Measurements from ENCODE around the gene CLPX. TPM values are rescaled to one million over a fixed set of nuclear protein-coding genes. Genes with fewer than 3 reads are reported as not detected.
A peak's percentile ranks its signal among the peaks of the same experiment; 100 is the strongest.
"Not testable (repeated sequence)": the region's sequence is repeated elsewhere in the genome, so short reads cannot be mapped to it uniquely, and the experiment has no call there.

The CLPX gene
- total RNA-seq, 1 donor from 2014 or later: 40.7 TPM

DNA sequence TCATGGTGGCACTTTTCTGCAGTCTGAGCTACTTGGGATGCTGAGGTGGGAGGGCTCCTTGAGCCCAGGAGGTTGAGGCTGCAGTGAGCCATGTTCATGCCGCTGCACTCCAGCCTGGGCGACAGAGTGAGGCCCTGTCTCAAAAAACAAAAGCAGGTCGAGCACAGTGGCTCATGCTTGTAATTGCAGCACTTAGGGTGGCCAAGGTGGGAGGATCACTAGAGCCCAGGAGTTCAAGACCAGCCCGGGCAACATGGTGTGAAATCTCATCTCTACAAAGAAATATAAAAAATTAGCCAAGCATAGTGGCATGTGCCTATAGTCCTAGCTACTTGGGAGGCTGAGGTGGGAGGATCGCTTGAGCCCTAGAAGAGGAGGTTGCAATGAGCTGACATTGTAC, 80.1 kb downstream of the CLPX start:
- no peak for DNase-seq (ENCODE audit: low read depth)

DNA sequence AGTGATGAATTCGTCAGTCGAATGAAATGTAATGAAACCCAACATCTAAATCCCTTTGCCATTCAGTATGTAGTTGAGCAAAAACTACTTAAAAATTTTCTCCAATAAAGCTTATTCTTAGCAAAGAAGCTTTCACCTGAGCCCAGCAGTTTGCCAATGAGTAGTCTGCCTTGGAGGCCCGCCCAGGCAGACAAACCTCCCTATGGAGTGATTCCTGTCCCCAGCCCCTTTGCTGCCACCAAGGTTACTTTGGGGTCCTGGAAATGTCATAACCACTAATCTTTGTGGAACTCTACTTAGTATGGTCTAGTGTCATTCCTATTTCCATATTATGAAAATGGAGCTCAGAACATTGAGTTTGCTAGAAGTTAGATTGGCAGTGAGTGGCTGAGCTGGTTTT, 82.2 kb downstream of the CLPX start:
- DNase-seq (ENCODE audit: low read depth): no peak

DNA sequence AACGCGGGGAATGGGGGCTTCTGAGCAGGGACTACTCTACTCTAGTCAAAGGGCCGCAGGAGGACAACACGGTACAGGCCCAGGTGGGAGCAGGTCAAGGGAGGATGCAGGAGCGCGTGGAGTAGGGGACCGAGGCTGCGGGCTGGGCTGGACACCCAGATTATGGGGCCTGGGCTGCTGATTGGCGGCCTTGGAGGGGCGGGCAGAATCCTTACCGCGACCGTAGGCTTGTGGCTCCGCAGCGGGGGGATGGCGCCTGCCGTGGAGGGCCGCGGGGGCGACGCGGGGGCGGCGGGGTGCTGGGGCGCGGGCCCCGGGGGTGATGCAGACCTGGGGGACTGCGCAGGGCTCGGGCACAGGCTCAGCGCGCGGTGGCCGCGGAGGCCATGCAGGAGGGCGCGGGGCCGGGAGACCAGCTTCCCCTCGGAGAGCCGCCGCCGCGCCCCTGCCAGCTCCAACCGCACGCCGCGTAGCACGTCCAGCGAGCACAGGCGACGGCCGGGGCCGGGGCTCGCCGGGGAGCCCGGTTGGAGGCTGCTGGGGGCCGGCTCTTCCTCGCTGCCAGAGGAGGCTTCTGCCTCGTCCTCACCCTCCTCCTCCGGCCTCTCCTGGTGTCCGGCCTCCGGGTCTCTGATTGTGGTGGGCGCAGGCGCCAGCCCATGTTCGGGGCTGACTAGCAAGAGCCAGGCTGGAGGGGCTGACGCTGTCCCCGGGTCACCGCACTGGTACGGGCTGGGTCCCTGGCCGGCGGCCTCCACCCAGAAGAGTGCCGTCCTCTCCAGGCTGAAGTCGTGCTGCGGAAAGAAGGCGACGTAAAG, 83.0 kb downstream of the CLPX start:
- DNase-seq (ENCODE audit: low read depth): no peak

- DNase-seq (ENCODE audit: low read depth): peak; percentile 33
Measured at GRCh38 chr15:65101411-65101890, 83.7 kb downstream of the CLPX start.

DNA sequence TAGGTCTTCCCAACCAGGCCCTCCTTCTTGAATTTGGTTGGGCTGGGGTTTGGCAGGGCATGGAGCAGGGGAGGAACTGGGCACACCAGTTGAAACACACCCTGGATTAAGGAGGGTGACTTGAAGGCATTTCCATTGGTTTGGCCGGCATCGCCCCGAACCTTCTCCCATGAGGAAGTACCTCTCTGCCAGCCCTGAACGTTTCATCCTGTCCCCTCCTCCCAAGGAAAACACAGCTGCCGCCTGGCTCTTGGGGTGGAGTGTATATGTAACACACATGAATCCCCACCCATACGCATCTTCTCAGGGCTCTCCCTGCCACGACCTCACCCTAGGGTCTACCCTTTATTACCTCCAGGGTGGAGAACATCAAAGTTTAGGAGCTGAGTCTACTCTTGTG, 84.7 kb downstream of the CLPX start:
- no peak for DNase-seq (ENCODE audit: low read depth)

DNA sequence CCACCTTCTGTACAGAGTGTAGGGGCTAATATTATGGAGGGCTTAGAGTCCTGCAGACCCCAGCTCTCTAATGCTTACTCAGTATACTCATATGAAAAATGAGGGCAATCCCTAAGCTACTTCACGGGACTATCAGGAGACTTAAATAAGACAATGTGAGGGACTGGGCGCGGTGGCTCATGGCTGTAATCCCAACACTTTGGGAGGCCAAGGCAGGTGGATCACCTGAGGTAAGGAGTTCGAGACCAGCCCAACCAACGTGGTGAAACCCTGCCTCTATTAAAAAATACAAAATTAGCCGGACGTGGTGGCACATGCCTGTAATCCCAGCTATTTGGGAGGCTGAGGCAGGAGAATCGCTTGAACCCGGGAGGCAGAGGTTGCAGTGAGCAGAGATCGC, 85.3 kb downstream of the CLPX start:
- not testable (repeated sequence) for DNase-seq (ENCODE audit: low read depth)

- no peak for DNase-seq (ENCODE audit: low read depth)
Measured at GRCh38 chr15:65099336-65099735, 85.8 kb downstream of the CLPX start.

Other genes starting within 250 kb of the CLPX start
- 127 and 141 TPM in 2 replicates for gene SPG21, start 195.4 kb downstream of the CLPX start, total RNA-seq
- 24.8 and 30.2 TPM in 2 replicates for gene MTFMT, start 155.7 kb downstream of the CLPX start, total RNA-seq
- 0.26 TPM in 1 of 2 replicates, not detected in the other for gene SLC51B, start 140.0 kb downstream of the CLPX start, total RNA-seq
- gene RASL12, start 117.4 kb downstream of the CLPX start, total RNA-seq: 0.94 TPM in 1 of 2 replicates, not detected in the other
- gene KBTBD13, start 108.6 kb downstream of the CLPX start, total RNA-seq: 0.13 TPM in 1 of 2 replicates, not detected in the other
- gene UBAP1L, start 70.1 kb downstream of the CLPX start, total RNA-seq: 0.88 and 1.6 TPM in 2 replicates
- 19.5 and 20.2 TPM in 2 replicates for gene PDCD7, start 51.5 kb downstream of the CLPX start, total RNA-seq
- gene CILP, start 26.1 kb upstream of the CLPX start, total RNA-seq: 0.27 and 0.52 TPM in 2 replicates
- 7.2 and 7.6 TPM in 2 replicates for gene PARP16, start 101.5 kb upstream of the CLPX start, total RNA-seq
- gene RNU5A-1, start 110.7 kb upstream of the CLPX start, total RNA-seq: not detected in 2 replicates
- gene RNU5B-1, start 119.3 kb upstream of the CLPX start, total RNA-seq: not detected in 2 replicates
- 0.08 and 0.31 TPM in 2 replicates for gene IGDCC3, start 192.7 kb upstream of the CLPX start, total RNA-seq
- 24.9 and 28.9 TPM in 2 replicates for gene IGDCC4, start 237.6 kb upstream of the CLPX start, total RNA-seq